ENCODE results near the gene NCBP2.
"Not testable (repeated sequence)": the region's sequence is repeated elsewhere in the genome, so short reads cannot be mapped to it uniquely, and the experiment has no call there.

The NCBP2 gene

GRCh38 chr3:196949285-196949619 lies 6.9 kb upstream of the NCBP2 start:
- DNase-seq (ENCODE audit: low read depth, low spot score) = no peak
- H3K4me3 ChIP-seq (ENCODE audit: low read depth, low read length) = no peak overlapping the region
- TF ChIP-seq, protein P1, sequence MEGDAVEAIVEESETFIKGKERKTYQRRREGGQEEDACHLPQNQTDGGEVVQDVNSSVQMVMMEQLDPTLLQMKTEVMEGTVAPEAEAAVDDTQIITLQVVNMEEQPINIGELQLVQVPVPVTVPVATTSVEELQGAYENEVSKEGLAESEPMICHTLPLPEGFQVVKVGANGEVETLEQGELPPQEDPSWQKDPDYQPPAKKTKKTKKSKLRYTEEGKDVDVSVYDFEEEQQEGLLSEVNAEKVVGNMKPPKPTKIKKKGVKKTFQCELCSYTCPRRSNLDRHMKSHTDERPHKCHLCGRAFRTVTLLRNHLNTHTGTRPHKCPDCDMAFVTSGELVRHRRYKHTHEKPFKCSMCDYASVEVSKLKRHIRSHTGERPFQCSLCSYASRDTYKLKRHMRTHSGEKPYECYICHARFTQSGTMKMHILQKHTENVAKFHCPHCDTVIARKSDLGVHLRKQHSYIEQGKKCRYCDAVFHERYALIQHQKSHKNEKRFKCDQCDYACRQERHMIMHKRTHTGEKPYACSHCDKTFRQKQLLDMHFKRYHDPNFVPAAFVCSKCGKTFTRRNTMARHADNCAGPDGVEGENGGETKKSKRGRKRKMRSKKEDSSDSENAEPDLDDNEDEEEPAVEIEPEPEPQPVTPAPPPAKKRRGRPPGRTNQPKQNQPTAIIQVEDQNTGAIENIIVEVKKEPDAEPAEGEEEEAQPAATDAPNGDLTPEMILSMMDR (IDR thresholded peaks at IDR 0.05; ENCODE audit: low read depth, low read length) = no peak
- in situ Hi-C loops (cut with HindIII; ENCODE audit: low sequenced_read_pairs) = no loop called here

DNA sequence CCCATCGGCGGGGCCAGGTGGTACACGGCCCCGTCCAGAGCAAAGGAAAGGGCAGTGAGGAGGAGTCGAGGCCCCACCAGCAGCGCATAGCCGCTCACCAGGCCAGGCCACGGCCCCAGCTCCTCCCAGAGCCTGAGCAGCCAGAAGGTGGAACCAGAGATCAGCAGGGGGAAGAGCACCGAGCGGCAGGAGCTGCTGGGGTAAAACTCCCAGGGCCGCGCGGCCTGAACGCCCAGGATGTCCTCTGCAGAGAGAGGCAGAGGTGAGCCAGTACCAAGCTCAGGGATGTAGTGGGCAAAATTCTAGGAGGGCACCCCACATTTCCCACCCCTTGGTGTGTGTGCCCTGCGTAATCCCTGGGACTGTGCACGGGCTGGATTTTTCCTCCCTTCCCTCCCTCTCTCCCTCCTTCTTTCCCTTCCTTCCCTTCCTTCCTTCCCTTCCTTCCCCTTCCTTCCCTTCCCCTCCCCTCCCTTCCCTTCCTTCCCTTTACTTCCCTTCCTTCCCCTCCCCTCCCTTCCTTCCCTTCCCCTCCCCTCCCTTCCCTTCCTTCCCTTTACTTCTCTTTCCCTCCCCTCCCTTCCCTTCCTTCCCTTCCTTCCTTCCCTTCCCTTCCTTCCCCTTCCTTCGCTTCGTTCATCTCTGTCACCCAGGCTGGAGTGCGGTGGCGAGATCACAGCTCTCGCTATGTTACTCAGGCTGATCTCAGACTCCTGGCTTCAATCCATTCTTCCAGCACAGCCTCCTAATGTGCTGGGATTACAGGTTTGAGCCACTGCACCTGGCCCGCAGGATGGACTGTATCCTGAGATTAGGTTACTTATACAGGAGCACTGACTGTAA lies 6.3 kb upstream of the NCBP2 start:
- in situ Hi-C loops (cut with HindIII; ENCODE audit: low sequenced_read_pairs) = no loop called here
- no peak for DNase-seq (ENCODE audit: low read depth, low spot score)
- no peak overlapping the region for H3K4me3 ChIP-seq (ENCODE audit: low read depth, low read length)
- TF ChIP-seq, protein P1 (IDR thresholded peaks at IDR 0.05; ENCODE audit: low read depth, low read length) = peak; percentile 32

- H3K4me3 ChIP-seq (ENCODE audit: low read depth, low read length) = no peak overlapping the region
- TF ChIP-seq, protein P1 (IDR thresholded peaks at IDR 0.05; ENCODE audit: low read depth, low read length) = no peak
- no peak for DNase-seq (ENCODE audit: low read depth, low spot score)
- in situ Hi-C loops (cut with HindIII; ENCODE audit: low sequenced_read_pairs) = no loop called here
Measured at GRCh38 chr3:196947860-196948441, 5.6 kb upstream of the NCBP2 start.

- no peak overlapping the region for H3K4me3 ChIP-seq (ENCODE audit: low read depth, low read length)
- no peak for DNase-seq (ENCODE audit: low read depth, low spot score)
- in situ Hi-C loops (cut with HindIII; ENCODE audit: low sequenced_read_pairs) = no loop called here
- TF ChIP-seq, protein P1 (IDR thresholded peaks at IDR 0.05; ENCODE audit: low read depth, low read length) = peak; percentile 33
Measured at GRCh38 chr3:196947136-196947859, 5.0 kb upstream of the NCBP2 start.

- H3K4me3 ChIP-seq (ENCODE audit: low read depth, low read length); in situ Hi-C loops (cut with HindIII; ENCODE audit: low sequenced_read_pairs); DNase-seq (ENCODE audit: low read depth, low spot score): not testable (repeated sequence)
Measured at GRCh38 chr3:196944037-196944790, 1.9 kb upstream of the NCBP2 start.

DNA sequence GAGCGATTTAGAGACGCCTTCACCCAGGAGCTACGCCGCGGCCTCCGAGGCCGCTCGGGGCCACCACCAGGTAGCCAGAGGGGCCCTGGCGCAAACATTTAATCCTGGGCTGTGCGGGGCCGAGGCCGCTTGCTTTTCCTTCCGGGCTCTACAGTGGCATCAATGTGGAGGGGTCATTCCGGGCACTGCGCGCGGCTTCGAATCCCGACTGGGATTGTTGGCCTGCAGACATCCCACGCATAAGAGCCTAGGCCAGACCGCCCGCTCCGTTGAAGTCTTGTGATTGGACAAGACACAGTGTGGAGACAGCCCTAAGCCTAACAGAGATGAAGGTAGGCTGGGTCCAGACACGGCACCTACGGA lies 568 bp upstream of the NCBP2 start:
- TF ChIP-seq, protein P1 (IDR thresholded peaks at IDR 0.05; ENCODE audit: low read depth, low read length) = no peak
- peak overlapping the region; percentile 99 for H3K4me3 ChIP-seq (ENCODE audit: low read depth, low read length)
- in situ Hi-C loops (cut with HindIII; ENCODE audit: low sequenced_read_pairs) = no loop called here
- DNase-seq (ENCODE audit: low read depth, low spot score) = no peak
